HepG2 (cell line): ENCODE results near the gene WNT3. TPM values are rescaled to one million over a fixed set of nuclear protein-coding genes. Genes with fewer than 3 reads are reported as not detected.

Experiments used
- ARID2 ChIP-seq: sonication (generic); formaldehyde crosslinking; IDR thresholded peaks from 2 replicates; pipeline ENCODE4 v1.8.1; 2022; ENCODE audit warnings: mild to moderate bottlenecking, missing genetic modification reagents, borderline replicate concordance
- BHLHE40 ChIP-seq: IDR thresholded peaks from 2 replicates; pipeline ENCODE4 v1.6.1; 2011; ENCODE audit warnings: low read length, improper control_type of control experiment
- BORCS8-MEF2B ChIP-seq: sonication (generic); formaldehyde crosslinking; IDR thresholded peaks from 2 replicates; pipeline ENCODE4 v1.8.0; 2022; ENCODE audit warnings: mild to moderate bottlenecking, missing genetic modification reagents
- ETV6 ChIP-seq: sonication (generic); formaldehyde crosslinking; conservative IDR thresholded peaks from 2 replicates; pipeline ENCODE4 v1.4.0; 2020; ENCODE audit warnings: missing genetic modification reagents
- GATA4 ChIP-seq: sonication (generic); IDR thresholded peaks from 2 replicates; pipeline ENCODE4 v1.6.1; 2016; ENCODE audit warnings: antibody characterized with exemption, low read depth, borderline replicate concordance
- KDM1A ChIP-seq: IDR thresholded peaks from 2 replicates; pipeline ENCODE4 v1.6.1; 2016; ENCODE audit warnings: missing compliant biosample characterization
- MIXL1 ChIP-seq: IDR thresholded peaks from 2 replicates; pipeline ENCODE4 v1.6.1; 2016
- MYPOP ChIP-seq: sonication (generic); formaldehyde crosslinking; IDR thresholded peaks from 2 replicates; pipeline ENCODE4 v1.8.1; 2023; ENCODE audit warnings: mild to moderate bottlenecking, moderate library complexity, missing genetic modification reagents
- POGZ ChIP-seq: sonication (generic); formaldehyde crosslinking; IDR thresholded peaks from 2 replicates; pipeline ENCODE4 v1.4.0; 2020; ENCODE audit warnings: mild to moderate bottlenecking, missing genetic modification reagents
- PTBP1 ChIP-seq: fragments of 200-400 bp; formaldehyde crosslinking; IDR thresholded peaks from 2 replicates; pipeline ENCODE4 v1.6.1; 2018; ENCODE audit warnings: low read length, low read depth; ENCODE audit not compliant: poor library complexity, severe bottlenecking
- SOX13 ChIP-seq, 3 experiments: fragments of 450-650 bp in 1 of 3; sonication (generic) in 1 of 3; formaldehyde crosslinking in 1 of 3; IDR thresholded peaks in 2 of 3; conservative IDR thresholded peaks in 1 of 3; 2 replicates each; pipeline versions ENCODE4 v1.5.0 to v1.6.1; 2016 to 2020; ENCODE audit warnings: antibody characterized with exemption in 1 of 3, mild to moderate bottlenecking in 1 of 3, missing compliant biosample characterization in 1 of 3, missing genetic modification reagents in 1 of 3, moderate library complexity in 1 of 3
- ZBTB8A ChIP-seq: sonication (generic); formaldehyde crosslinking; IDR thresholded peaks from 2 replicates; pipeline ENCODE4 v1.4.0; 2020; ENCODE audit warnings: mild to moderate bottlenecking, low read depth, missing genetic modification reagents, borderline replicate concordance
- ZC3H4 ChIP-seq: sonication (generic); formaldehyde crosslinking; IDR thresholded peaks from 2 replicates; pipeline ENCODE4 v1.4.0; 2020; ENCODE audit warnings: missing genetic modification reagents, borderline replicate concordance
- ZKSCAN1 ChIP-seq: fragments of 150-350 bp; IDR thresholded peaks from 2 replicates; pipeline ENCODE4 v1.6.1; 2014; ENCODE audit warnings: low read length
- ZNF10 ChIP-seq: sonication (generic); formaldehyde crosslinking; IDR thresholded peaks from 2 replicates; pipeline ENCODE4 v1.4.0; 2020; ENCODE audit warnings: mild to moderate bottlenecking, low read depth, missing genetic modification reagents, borderline replicate concordance
- ZNF12 ChIP-seq: sonication (generic); formaldehyde crosslinking; IDR thresholded peaks from 2 replicates; pipeline ENCODE4 v1.5.0; 2020; ENCODE audit warnings: missing genetic modification reagents
- ZNF232 ChIP-seq: sonication (generic); formaldehyde crosslinking; IDR thresholded peaks from 2 replicates; pipeline ENCODE4 v1.4.0; 2020; ENCODE audit warnings: missing genetic modification reagents, borderline replicate concordance
- ZNF280B ChIP-seq: sonication (generic); formaldehyde crosslinking; IDR thresholded peaks from 2 replicates; pipeline ENCODE4 v1.5.0; 2020; ENCODE audit warnings: missing genetic modification reagents, mild to moderate bottlenecking, borderline replicate concordance
- ZNF326 ChIP-seq: sonication (generic); formaldehyde crosslinking; IDR thresholded peaks from 2 replicates; pipeline ENCODE4 v1.4.0; 2020; ENCODE audit warnings: missing genetic modification reagents, borderline replicate concordance
- ZNF792 ChIP-seq: IDR thresholded peaks from 2 replicates; pipeline ENCODE4 v1.6.1; 2016
- ZNF879 ChIP-seq: sonication (generic); formaldehyde crosslinking; IDR thresholded peaks from 2 replicates; pipeline ENCODE4 v1.8.1; 2023; ENCODE audit warnings: missing genetic modification reagents
- polyA plus RNA-seq, 8 experiments: library from polyadenylated mRNA; depleted of rRNA in 3 of 8; stranded (reverse) in 7 of 8; unstranded in 1 of 8; fragments of >200 nt; fragmentation: Illumina TruSeq in 4 of 8; extraction: Trizol in 4 of 8; gene quantifications; 2 replicates each; pipeline versions ENCODE4 v1.2.1 to v1.2.3, GENCODE V29; 2011 to 2016; ENCODE audit warnings: low read depth in 4 of 8, missing spikeins in 1 of 8, mixed read lengths in 1 of 8; ENCODE audit not compliant: insufficient read depth in 1 of 8
- total RNA-seq, 5 experiments: library from RNA; depleted of rRNA; stranded (reverse); fragments of >200 nt; fragmentation: Illumina TruSeq; extraction: Trizol; gene quantifications; 2 replicates each; pipeline ENCODE4 v1.2.3, GENCODE V29; 2016; ENCODE audit warnings: low read depth in 1 of 5
- TF ChIP-seq, protein P1 (sequence below): IDR thresholded peaks from 2 replicates; pipeline ENCODE4 v1.6.1; 2016; ENCODE audit warnings: control low read depth
- TF ChIP-seq, protein P2 (sequence below): sonication (generic); formaldehyde crosslinking; IDR thresholded peaks from 2 replicates; pipeline ENCODE4 v1.5.1; 2020; ENCODE audit warnings: mild to moderate bottlenecking, missing genetic modification reagents, moderate library complexity

Gene WNT3
- total and polyA plus RNA-seq, 2 of the 13 experiments (the other 11 are each of a cell fraction or from before 2014, with no cell fraction given): 8.5 to 10.3 TPM

GRCh38 chr17:46782250-46782953, 36.1 kb downstream of the WNT3 start (continued):
- TF ChIP-seq BORCS8-MEF2B (CRISPR knock-in tag) (peak; percentile 59; the same call in 1 of the 2 replicates), GATA4 (no peak), ZNF12 (CRISPR knock-in tag) (peak; percentile 28; the same call in 1 of the 2 replicates), ZBTB8A (CRISPR knock-in tag) (no peak), BHLHE40 (no peak), ZNF10 (CRISPR knock-in tag) (no peak), ZNF232 (CRISPR knock-in tag) (no peak), ZKSCAN1 (no peak), SOX13 (IDR thresholded peaks at IDR 0.05) (no peak), SOX13 (CRISPR knock-in tag; conservative IDR thresholded peaks at IDR 0.05 in 1 of 2, IDR thresholded peaks at IDR 0.05 in 1 of 2) (no peak), ZNF326 (CRISPR knock-in tag) (no peak), POGZ (CRISPR knock-in tag) (no peak), ETV6 (CRISPR knock-in tag) (0 out of 2 replicates have a peak, but pooled peaks have one; percentile 61), KDM1A (CRISPR knock-in tag) (no peak), ZNF280B (CRISPR knock-in tag) (no peak), ZNF792 (CRISPR knock-in tag) (no peak), ARID2 (CRISPR knock-in tag) (no peak), ZC3H4 (CRISPR knock-in tag) (no peak), PTBP1 (no peak), MIXL1 (0 out of 2 replicates have a peak, but pooled peaks have one; percentile 37), MYPOP (CRISPR knock-in tag) (no peak), ZNF879 (CRISPR knock-in tag) (no peak)
- TF ChIP-seq, protein P1, sequence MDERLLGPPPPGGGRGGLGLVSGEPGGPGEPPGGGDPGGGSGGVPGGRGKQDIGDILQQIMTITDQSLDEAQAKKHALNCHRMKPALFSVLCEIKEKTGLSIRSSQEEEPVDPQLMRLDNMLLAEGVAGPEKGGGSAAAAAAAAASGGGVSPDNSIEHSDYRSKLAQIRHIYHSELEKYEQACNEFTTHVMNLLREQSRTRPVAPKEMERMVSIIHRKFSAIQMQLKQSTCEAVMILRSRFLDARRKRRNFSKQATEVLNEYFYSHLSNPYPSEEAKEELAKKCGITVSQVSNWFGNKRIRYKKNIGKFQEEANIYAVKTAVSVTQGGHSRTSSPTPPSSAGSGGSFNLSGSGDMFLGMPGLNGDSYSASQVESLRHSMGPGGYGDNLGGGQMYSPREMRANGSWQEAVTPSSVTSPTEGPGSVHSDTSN (CRISPR knock-in tag): no peak; the same call in 1 of the 2 replicates
- TF ChIP-seq, protein P2, sequence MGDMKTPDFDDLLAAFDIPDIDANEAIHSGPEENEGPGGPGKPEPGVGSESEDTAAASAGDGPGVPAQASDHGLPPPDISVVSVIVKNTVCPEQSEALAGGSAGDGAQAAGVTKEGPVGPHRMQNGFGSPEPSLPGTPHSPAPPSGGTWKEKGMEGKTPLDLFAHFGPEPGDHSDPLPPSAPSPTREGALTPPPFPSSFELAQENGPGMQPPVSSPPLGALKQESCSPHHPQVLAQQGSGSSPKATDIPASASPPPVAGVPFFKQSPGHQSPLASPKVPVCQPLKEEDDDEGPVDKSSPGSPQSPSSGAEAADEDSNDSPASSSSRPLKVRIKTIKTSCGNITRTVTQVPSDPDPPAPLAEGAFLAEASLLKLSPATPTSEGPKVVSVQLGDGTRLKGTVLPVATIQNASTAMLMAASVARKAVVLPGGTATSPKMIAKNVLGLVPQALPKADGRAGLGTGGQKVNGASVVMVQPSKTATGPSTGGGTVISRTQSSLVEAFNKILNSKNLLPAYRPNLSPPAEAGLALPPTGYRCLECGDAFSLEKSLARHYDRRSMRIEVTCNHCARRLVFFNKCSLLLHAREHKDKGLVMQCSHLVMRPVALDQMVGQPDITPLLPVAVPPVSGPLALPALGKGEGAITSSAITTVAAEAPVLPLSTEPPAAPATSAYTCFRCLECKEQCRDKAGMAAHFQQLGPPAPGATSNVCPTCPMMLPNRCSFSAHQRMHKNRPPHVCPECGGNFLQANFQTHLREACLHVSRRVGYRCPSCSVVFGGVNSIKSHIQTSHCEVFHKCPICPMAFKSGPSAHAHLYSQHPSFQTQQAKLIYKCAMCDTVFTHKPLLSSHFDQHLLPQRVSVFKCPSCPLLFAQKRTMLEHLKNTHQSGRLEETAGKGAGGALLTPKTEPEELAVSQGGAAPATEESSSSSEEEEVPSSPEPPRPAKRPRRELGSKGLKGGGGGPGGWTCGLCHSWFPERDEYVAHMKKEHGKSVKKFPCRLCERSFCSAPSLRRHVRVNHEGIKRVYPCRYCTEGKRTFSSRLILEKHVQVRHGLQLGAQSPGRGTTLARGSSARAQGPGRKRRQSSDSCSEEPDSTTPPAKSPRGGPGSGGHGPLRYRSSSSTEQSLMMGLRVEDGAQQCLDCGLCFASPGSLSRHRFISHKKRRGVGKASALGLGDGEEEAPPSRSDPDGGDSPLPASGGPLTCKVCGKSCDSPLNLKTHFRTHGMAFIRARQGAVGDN (CRISPR knock-in tag): peak; percentile 93
